SK-N-SH (cell line): ENCODE measurements around the gene AP4E1.
"Not testable (repeated sequence)": the region's sequence is repeated elsewhere in the genome, so short reads cannot be mapped to it uniquely, and the experiment has no call there.

Experiments used
- CTCF ChIP-seq: fragments of 200-600 bp; sonication (generic); IDR thresholded peaks from 2 replicates; pipeline ENCODE4 v1.6.1; 2017; ENCODE audit warnings: antibody characterized with exemption, mild to moderate bottlenecking, moderate library complexity
- JUND ChIP-seq: IDR thresholded peaks from 2 replicates; pipeline ENCODE4 v1.4.0; 2012
- POLR2AphosphoS5 ChIP-seq: IDR thresholded peaks from 2 replicates; pipeline ENCODE4 v1.6.1; 2012; ENCODE audit warnings: low read depth, low read length
- RCOR1 ChIP-seq: fragments of 150-350 bp; IDR thresholded peaks from 2 replicates; pipeline ENCODE4 v1.6.1; 2017; ENCODE audit warnings: antibody characterized with exemption, low read length
- RFX5 ChIP-seq: IDR thresholded peaks from 2 replicates; pipeline ENCODE4 v1.6.1; 2012; ENCODE audit warnings: mild to moderate bottlenecking, improper control_type of control experiment, low read length
- SMC3 ChIP-seq: IDR thresholded peaks from 2 replicates; pipeline ENCODE4 v1.6.1; 2012; ENCODE audit warnings: low read depth, low read length, improper control_type of control experiment

- not testable (repeated sequence) for TF ChIP-seq CTCF, JUND, POLR2AphosphoS5, SMC3, RFX5, RCOR1
Measured at GRCh38 chr15:50910426-50910795, 1.9 kb downstream of the AP4E1 start.
